Right lobe of liver (tissue), 6 donors: Measurements from ENCODE around the gene LEO1. TPM values are rescaled to one million over a fixed set of nuclear protein-coding genes. Genes with fewer than 3 reads are reported as not detected.
A peak's percentile ranks its signal among the peaks of the same experiment; 100 is the strongest.

Experiments
- ATAC-seq, 4 donors: fragments of 200-7000 bp; cut with Tn5 transposase; one replicate each; pipeline ENCODE4 v1.9.1; 2020; ENCODE audit warnings: mild to moderate bottlenecking in 4 of 4, moderate library complexity in 4 of 4
- DNase-seq, 3 donors: peaks; one replicate each; pipeline ENCODE4 v3.0.0-alpha.2; 2020
- H3K27ac ChIP-seq, 3 donors: fragments of 200-600 bp; one replicate each; pipeline ENCODE4 v1.8.0; 2022
- H3K27me3 ChIP-seq, 2 donors: fragments of 200-600 bp; one replicate each; pipeline ENCODE4 v1.8.0; 2022
- H3K36me3 ChIP-seq, 4 donors: fragments of 200-600 bp; sonication (generic) in 1 of 4; one replicate each; pipeline versions ENCODE4 v1.5.1 to v1.8.0; 2017 to 2022; ENCODE audit warnings: control low read depth in 1 of 4
- H3K4me1 ChIP-seq, 4 donors: fragments of 200-600 bp; sonication (generic) in 1 of 4; one replicate each; pipeline versions ENCODE4 v1.5.1 to v1.8.0; 2017 to 2022; ENCODE audit warnings: control low read depth in 1 of 4
- H3K4me3 ChIP-seq, 3 donors: fragments of 200-600 bp; one replicate each; pipeline ENCODE4 v1.8.0; 2022
- H3K9me3 ChIP-seq, 4 donors: fragments of 200-600 bp; sonication (generic) in 1 of 4; one replicate each; pipeline versions ENCODE4 v1.5.1 to v1.8.0; 2017 to 2022; ENCODE audit warnings: control low read depth in 1 of 4
- POLR2A ChIP-seq: fragments of 450-650 bp; IDR thresholded peaks from one replicate; pipeline ENCODE4 v1.6.1; 2017; ENCODE audit warnings: antibody characterized with exemption, mild to moderate bottlenecking
- whole genome bisulfite sequencing: methylation state at CpG from one replicate; pipeline ENCODE4 v1.1.6; 2018; ENCODE audit warnings: low coverage, low lambda C conversion rate; ENCODE audit not compliant: insufficient coverage; ENCODE audit errors: missing lambda C conversion rate; 5-methylcytosine and 5-hydroxymethylcytosine counted together
- intact Hi-C, 2 donors: fragments of 100-400 bp; cut with DNase I; formaldehyde crosslinking; loops; one replicate each; pipeline versions ENCODE4 v1.11.2 to v1.14.1; 2022
- total RNA-seq, 6 experiments: library from RNA; depleted of rRNA in 2 of 6; stranded (reverse); fragments of >200 nt in 2 of 6; fragmentation: NEBNext Ultra II Directional in 3 of 6; extraction: Animal tissue kit (Norgen Biotek cat#: 25700) in 3 of 6; gene quantifications; one replicate each; pipeline versions ENCODE4 v1.1.0 to v1.2.4, GENCODE V29; 2016 to 2023
- TF ChIP-seq, protein P1 (sequence below), 4 donors: fragments of 200-600 bp in 3 of 4; fragments of 450-650 bp in 1 of 4; IDR thresholded peaks; one replicate each; pipeline versions ENCODE4 v1.5.1 to v1.8.0; 2016 to 2022; ENCODE audit warnings: antibody characterized with exemption in 4 of 4, mild to moderate bottlenecking in 2 of 4
- donor health status: DM: no; HTN: yes; CAD: no.
- donor health status: DM: no; HTN: no; CAD: no.
- donor health status: DM: no; HTN: no; CAD: no.
- donor health status: DM: no; HTN: yes; CAD: no.
- donor health status: DM: no; HTN: yes; CAD: no.

LEO1 gene
- total RNA-seq, 6 experiments from 2014 or later = 8.9 to 20.6 (median 11.9) TPM

- ATAC-seq (no peak), DNase-seq (no peak)
- Histone ChIP-seq H3K36me3 (peaks cover 0 to 1% (median 0%) of the 10 kb centered on the region in 4 donors), H3K9me3 (no peaks in the 10 kb centered on the region), H3K27me3 (no peaks in the 10 kb centered on the region), H3K27ac (no peak overlapping the region), H3K4me1 (peaks cover 0 to 17% (median 3%) of the 10 kb centered on the region in 4 donors), H3K4me3 (no peak overlapping the region)
- WGBS = 98% methylated on average over 6 of the region's 6 CpGs
- TF ChIP-seq, protein P1, sequence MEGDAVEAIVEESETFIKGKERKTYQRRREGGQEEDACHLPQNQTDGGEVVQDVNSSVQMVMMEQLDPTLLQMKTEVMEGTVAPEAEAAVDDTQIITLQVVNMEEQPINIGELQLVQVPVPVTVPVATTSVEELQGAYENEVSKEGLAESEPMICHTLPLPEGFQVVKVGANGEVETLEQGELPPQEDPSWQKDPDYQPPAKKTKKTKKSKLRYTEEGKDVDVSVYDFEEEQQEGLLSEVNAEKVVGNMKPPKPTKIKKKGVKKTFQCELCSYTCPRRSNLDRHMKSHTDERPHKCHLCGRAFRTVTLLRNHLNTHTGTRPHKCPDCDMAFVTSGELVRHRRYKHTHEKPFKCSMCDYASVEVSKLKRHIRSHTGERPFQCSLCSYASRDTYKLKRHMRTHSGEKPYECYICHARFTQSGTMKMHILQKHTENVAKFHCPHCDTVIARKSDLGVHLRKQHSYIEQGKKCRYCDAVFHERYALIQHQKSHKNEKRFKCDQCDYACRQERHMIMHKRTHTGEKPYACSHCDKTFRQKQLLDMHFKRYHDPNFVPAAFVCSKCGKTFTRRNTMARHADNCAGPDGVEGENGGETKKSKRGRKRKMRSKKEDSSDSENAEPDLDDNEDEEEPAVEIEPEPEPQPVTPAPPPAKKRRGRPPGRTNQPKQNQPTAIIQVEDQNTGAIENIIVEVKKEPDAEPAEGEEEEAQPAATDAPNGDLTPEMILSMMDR (IDR thresholded peaks at IDR 0.05) = no peak
- TF ChIP-seq POLR2A = no peak
- intact Hi-C loops = no loop called here
Measured at GRCh38 chr15:51967583-51967982, 4.0 kb downstream of the LEO1 start.

DNA sequence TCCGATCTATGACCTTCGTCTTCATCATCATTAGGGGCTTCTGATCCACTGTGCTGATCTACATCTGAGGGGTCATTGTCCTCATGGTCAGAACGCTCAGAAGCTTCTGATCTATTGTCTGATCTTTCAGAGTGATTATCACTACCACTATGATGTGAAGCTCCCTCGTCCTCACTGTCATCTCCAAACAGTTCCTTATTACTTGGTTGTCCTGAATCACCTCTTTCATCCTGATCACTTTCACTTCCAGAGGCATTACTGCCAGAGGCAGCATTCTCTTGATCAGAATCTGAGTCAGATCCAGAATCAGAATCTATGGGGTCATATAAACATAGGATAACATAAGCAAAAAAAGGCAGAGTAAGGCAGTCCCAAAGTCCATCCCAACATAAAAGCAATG is 5.4 kb downstream of the LEO1 start:
- no peak for DNase-seq
- H3K27me3 ChIP-seq = no peaks in the 10 kb centered on the region
- TF ChIP-seq POLR2A = no peak
- TF ChIP-seq, protein P1 (IDR thresholded peaks at IDR 0.05) = no peak
- H3K4me3 ChIP-seq = no peak overlapping the region
- H3K9me3 ChIP-seq = no peaks in the 10 kb centered on the region
- H3K36me3 ChIP-seq = peaks cover 0 to 12% (median under 1%) of the 10 kb centered on the region in 4 donors
- intact Hi-C loops = no loop called here
- no peak for ATAC-seq
- H3K4me1 ChIP-seq = peaks cover 0 to 14% (median 3%) of the 10 kb centered on the region in 4 donors
- 84% methylated on average over 4 of the region's 4 CpGs for WGBS
- H3K27ac ChIP-seq = no peak overlapping the region

- WGBS = 93% methylated on average over 4 of the region's 4 CpGs
- peaks cover 0 to 13% (median 1%) of the 10 kb centered on the region in 4 donors for H3K36me3 ChIP-seq
Measured at GRCh38 chr15:51965691-51966090, 5.9 kb downstream of the LEO1 start.

DNA sequence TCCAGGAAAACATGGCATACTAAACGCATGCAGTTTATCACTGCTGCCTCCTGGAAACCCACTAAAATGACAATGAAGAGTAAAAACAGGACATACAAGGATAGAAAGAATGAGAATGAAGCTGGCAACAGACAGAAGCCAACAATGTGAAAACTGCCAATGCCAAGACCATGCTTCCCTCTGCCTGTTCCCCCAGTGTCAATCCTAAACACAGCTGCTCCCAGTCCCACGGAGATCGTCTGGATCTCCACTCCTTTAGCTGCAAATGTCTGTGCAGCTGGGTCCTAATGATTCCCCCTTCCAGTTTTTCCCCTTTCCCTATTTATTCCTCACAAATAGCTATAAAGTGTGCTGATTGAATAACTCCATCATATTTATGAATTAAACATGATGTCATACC is 16.1 kb downstream of the LEO1 start:
- no peaks in the 10 kb centered on the region for H3K9me3 ChIP-seq
- ATAC-seq (no peak), DNase-seq (no peak)
- no peaks in the 10 kb centered on the region for H3K27me3 ChIP-seq
- intact Hi-C loops = no loop called here
- peaks cover 0 to 10% (median 4%) of the 10 kb centered on the region in 4 donors for H3K4me1 ChIP-seq
- 93% methylated on average over 3 of the region's 3 CpGs for WGBS
- H3K36me3 ChIP-seq = peaks cover 0 to 65% (median 30%) of the 10 kb centered on the region in 4 donors
- no peak overlapping the region for H3K27ac ChIP-seq
- TF ChIP-seq, protein P1 (IDR thresholded peaks at IDR 0.05) = no peak
- TF ChIP-seq POLR2A = no peak
- H3K4me3 ChIP-seq = no peak overlapping the region

More at GRCh38 chr15:51965691-51966090, 5.9 kb downstream of the LEO1 start:
- ATAC-seq (no peak), DNase-seq (no peak)
- H3K9me3 ChIP-seq = no peaks in the 10 kb centered on the region
- no peaks in the 10 kb centered on the region for H3K27me3 ChIP-seq
- intact Hi-C loops = no loop called here
- no peak overlapping the region for H3K27ac ChIP-seq
- TF ChIP-seq, protein P1 (IDR thresholded peaks at IDR 0.05) = no peak
- TF ChIP-seq POLR2A = no peak
- peaks cover 0 to 11% (median 2%) of the 10 kb centered on the region in 4 donors for H3K4me1 ChIP-seq
- no peak overlapping the region for H3K4me3 ChIP-seq

- TF ChIP-seq POLR2A = no peak
- TF ChIP-seq, protein P1 (IDR thresholded peaks at IDR 0.05) = no peak
- WGBS = 56% methylated on average over 3 of the region's 3 CpGs
- Histone ChIP-seq H3K4me3 (no peak overlapping the region), H3K27me3 (no peaks in the 10 kb centered on the region), H3K27ac (peak overlapping the region in 1 of 3 donors; percentile 34), H3K4me1 (peaks cover 0 to 10% (median 4%) of the 10 kb centered on the region in 4 donors), H3K36me3 (peaks cover 0 to 72% (median 21%) of the 10 kb centered on the region in 4 donors), H3K9me3 (no peaks in the 10 kb centered on the region)
- ATAC-seq (peak; percentile 25 to 82 (median 42)), DNase-seq (no peak)
- intact Hi-C loops = no loop called here
Measured at GRCh38 chr15:51952805-51953204, 18.8 kb downstream of the LEO1 start.
